ENCODE data around the gene HEXD. TPM values are rescaled to one million over a fixed set of nuclear protein-coding genes. Genes with fewer than 3 reads are reported as not detected.
A peak's percentile ranks its signal among the peaks of the same experiment; 100 is the strongest.

Gene HEXD
- total RNA-seq, 1 donor from 2014 or later, result 49.7 TPM

GRCh38 chr17:82461827-82462524 is 43.8 kb downstream of the HEXD start:
- peaks cover 22% of the 10 kb centered on the region for H3K36me3 Mint-ChIP-seq
- peak overlapping the region; percentile 60 for H3K4me3 Mint-ChIP-seq
- H3K4me1 Mint-ChIP-seq (ENCODE audit: unreplicated experiment), result peaks cover 20% of the 10 kb centered on the region
- H3K27ac Mint-ChIP-seq, result peak overlapping the region; percentile 81
- no peaks in the 10 kb centered on the region for H3K9me3 Mint-ChIP-seq
- TF ChIP-seq CTCF (conservative IDR thresholded peaks at IDR 0.05), result no peak
- DNase-seq (ENCODE audit: extremely low spot score, unreplicated experiment), result no peak
- H3K27me3 Mint-ChIP-seq, result no peaks in the 10 kb centered on the region

- Mint-ChIP-seq H3K4me3 (no peak overlapping the region), H3K36me3 (peaks cover 23% of the 10 kb centered on the region), H3K27me3 (no peaks in the 10 kb centered on the region), H3K4me1 (ENCODE audit: unreplicated experiment) (peaks cover 9% of the 10 kb centered on the region), H3K27ac (no peak overlapping the region), H3K9me3 (no peaks in the 10 kb centered on the region)
- DNase-seq (ENCODE audit: extremely low spot score, unreplicated experiment), result no peak
- TF ChIP-seq CTCF (conservative IDR thresholded peaks at IDR 0.05), result no peak
Observed at GRCh38 chr17:82463391-82463790, 45.2 kb downstream of the HEXD start.

- Mint-ChIP-seq H3K27ac (no peak overlapping the region), H3K36me3 (peaks cover 28% of the 10 kb centered on the region)
Observed at GRCh38 chr17:82463925-82464566, 45.9 kb downstream of the HEXD start.

GRCh38 chr17:82464567-82464929 is 46.4 kb downstream of the HEXD start:
- peaks cover 32% of the 10 kb centered on the region for H3K36me3 Mint-ChIP-seq
- H3K4me3 Mint-ChIP-seq, result no peak overlapping the region
- no peak for DNase-seq (ENCODE audit: extremely low spot score, unreplicated experiment)
- no peaks in the 10 kb centered on the region for H3K27me3 Mint-ChIP-seq
- no peak for TF ChIP-seq CTCF (conservative IDR thresholded peaks at IDR 0.05)
- H3K4me1 Mint-ChIP-seq (ENCODE audit: unreplicated experiment), result peaks cover 9% of the 10 kb centered on the region
- no peak overlapping the region for H3K27ac Mint-ChIP-seq
- no peaks in the 10 kb centered on the region for H3K9me3 Mint-ChIP-seq

More at GRCh38 chr17:82463925-82464566, 45.9 kb downstream of the HEXD start:
- Mint-ChIP-seq H3K4me1 (ENCODE audit: unreplicated experiment) (peaks cover 9% of the 10 kb centered on the region), H3K9me3 (no peaks in the 10 kb centered on the region), H3K27me3 (no peaks in the 10 kb centered on the region), H3K4me3 (no peak overlapping the region)
- no peak for TF ChIP-seq CTCF (conservative IDR thresholded peaks at IDR 0.05)
- no peak for DNase-seq (ENCODE audit: extremely low spot score, unreplicated experiment)

- no peak for DNase-seq (ENCODE audit: extremely low spot score, unreplicated experiment)
- Mint-ChIP-seq H3K9me3 (no peaks in the 10 kb centered on the region), H3K4me3 (no peak overlapping the region), H3K4me1 (ENCODE audit: unreplicated experiment) (peaks cover 9% of the 10 kb centered on the region), H3K27ac (no peak overlapping the region), H3K36me3 (peaks cover 35% of the 10 kb centered on the region), H3K27me3 (no peaks in the 10 kb centered on the region)
- TF ChIP-seq CTCF (conservative IDR thresholded peaks at IDR 0.05), result no peak
Observed at GRCh38 chr17:82465023-82465603, 47.0 kb downstream of the HEXD start.
